Measurements from ENCODE around the gene HSD17B3. TPM values are rescaled to one million over a fixed set of nuclear protein-coding genes. Genes with fewer than 3 reads are reported as not detected.

Gene HSD17B3
- polyA plus RNA-seq, 1 of the 3 experiments (the other 2 are of a cell fraction): 0.51 TPM

DNA sequence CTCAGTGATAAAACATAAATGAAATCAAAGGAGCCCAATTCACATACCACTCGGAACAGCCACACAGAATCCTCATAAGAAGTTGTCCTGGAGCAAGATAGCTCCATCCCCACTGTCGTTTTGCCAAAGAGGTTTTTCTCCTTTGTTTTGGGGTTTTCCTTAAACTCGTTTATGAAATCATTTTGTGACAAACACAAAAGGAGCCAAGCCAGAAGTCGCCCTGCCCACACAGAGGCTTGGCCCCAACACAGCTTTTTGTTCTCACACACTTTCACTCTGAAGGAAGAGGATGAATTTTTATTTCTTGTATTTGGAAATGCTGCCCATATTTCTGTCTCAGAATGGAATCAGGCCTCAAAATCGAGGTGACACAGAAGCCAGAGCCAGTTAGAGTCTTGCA, 113.4 kb downstream of the HSD17B3 start:
- TF ChIP-seq FOSL2 (IDR thresholded peaks at IDR 0.05; ENCODE audit: borderline replicate concordance, low read depth): no peak
- TF ChIP-seq, protein P1, sequence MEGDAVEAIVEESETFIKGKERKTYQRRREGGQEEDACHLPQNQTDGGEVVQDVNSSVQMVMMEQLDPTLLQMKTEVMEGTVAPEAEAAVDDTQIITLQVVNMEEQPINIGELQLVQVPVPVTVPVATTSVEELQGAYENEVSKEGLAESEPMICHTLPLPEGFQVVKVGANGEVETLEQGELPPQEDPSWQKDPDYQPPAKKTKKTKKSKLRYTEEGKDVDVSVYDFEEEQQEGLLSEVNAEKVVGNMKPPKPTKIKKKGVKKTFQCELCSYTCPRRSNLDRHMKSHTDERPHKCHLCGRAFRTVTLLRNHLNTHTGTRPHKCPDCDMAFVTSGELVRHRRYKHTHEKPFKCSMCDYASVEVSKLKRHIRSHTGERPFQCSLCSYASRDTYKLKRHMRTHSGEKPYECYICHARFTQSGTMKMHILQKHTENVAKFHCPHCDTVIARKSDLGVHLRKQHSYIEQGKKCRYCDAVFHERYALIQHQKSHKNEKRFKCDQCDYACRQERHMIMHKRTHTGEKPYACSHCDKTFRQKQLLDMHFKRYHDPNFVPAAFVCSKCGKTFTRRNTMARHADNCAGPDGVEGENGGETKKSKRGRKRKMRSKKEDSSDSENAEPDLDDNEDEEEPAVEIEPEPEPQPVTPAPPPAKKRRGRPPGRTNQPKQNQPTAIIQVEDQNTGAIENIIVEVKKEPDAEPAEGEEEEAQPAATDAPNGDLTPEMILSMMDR (IDR thresholded peaks at IDR 0.05): no peak
- TF ChIP-seq, protein P2, sequence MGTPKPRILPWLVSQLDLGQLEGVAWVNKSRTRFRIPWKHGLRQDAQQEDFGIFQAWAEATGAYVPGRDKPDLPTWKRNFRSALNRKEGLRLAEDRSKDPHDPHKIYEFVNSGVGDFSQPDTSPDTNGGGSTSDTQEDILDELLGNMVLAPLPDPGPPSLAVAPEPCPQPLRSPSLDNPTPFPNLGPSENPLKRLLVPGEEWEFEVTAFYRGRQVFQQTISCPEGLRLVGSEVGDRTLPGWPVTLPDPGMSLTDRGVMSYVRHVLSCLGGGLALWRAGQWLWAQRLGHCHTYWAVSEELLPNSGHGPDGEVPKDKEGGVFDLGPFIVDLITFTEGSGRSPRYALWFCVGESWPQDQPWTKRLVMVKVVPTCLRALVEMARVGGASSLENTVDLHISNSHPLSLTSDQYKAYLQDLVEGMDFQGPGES (IDR thresholded peaks at IDR 0.05; ENCODE audit: low read depth, low read length): no peak
- TF ChIP-seq FOXM1 (IDR thresholded peaks at IDR 0.05; ENCODE audit: low read depth): no peak
- TF ChIP-seq SMC3 (IDR thresholded peaks at IDR 0.05; ENCODE audit: low read depth, low read length): no peak
- TF ChIP-seq, protein P3, sequence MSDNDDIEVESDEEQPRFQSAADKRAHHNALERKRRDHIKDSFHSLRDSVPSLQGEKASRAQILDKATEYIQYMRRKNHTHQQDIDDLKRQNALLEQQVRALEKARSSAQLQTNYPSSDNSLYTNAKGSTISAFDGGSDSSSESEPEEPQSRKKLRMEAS (IDR thresholded peaks at IDR 0.05; ENCODE audit: low read depth): no peak
- TF ChIP-seq NFIC (IDR thresholded peaks at IDR 0.05; ENCODE audit: borderline replicate concordance): no peak
- TF ChIP-seq RAD21 (IDR thresholded peaks at IDR 0.05; ENCODE audit: low read length): no peak
- TF ChIP-seq MEF2A (IDR thresholded peaks at IDR 0.05; ENCODE audit: borderline replicate concordance, low read depth): no peak
- TF ChIP-seq USF1 (IDR thresholded peaks at IDR 0.05; ENCODE audit: borderline replicate concordance, low read depth): no peak
- TF ChIP-seq USF2 (IDR thresholded peaks at IDR 0.05; ENCODE audit: borderline replicate concordance, low read depth, low read length): no peak
- no peak for TF ChIP-seq GATA2 (CRISPR knock-in tag; IDR thresholded peaks at IDR 0.05)
- TF ChIP-seq SIN3A (IDR thresholded peaks at IDR 0.05; ENCODE audit: borderline replicate concordance, low read depth, low read length): no peak
- no peak for TF ChIP-seq RFX5 (IDR thresholded peaks at IDR 0.05; ENCODE audit: low read length)
- TF ChIP-seq PBX3 (IDR thresholded peaks at IDR 0.05): no peak
- TF ChIP-seq EP300 (IDR thresholded peaks at IDR 0.05; ENCODE audit: borderline replicate concordance in 1 of 2, low read depth in 1 of 2, low read length in 1 of 2): no peak
- no peak for TF ChIP-seq NRF1 (IDR thresholded peaks at IDR 0.05; ENCODE audit: low read depth, low read length)
- TF ChIP-seq FOXJ3 (CRISPR knock-in tag; IDR thresholded peaks at IDR 0.05): no peak
- no peak for TF ChIP-seq ELF1 (IDR thresholded peaks at IDR 0.05)
- no peaks in the 10 kb centered on the region for H4K20me1 ChIP-seq (ENCODE audit: insufficient read depth)
- H3K27ac ChIP-seq (ENCODE audit: low read depth in 2 of 2, low read length in 1 of 2): no peak overlapping the region
- H3K27me3 ChIP-seq (ENCODE audit: insufficient read depth): no peaks in the 10 kb centered on the region
- no peak overlapping the region for H3K4me2 ChIP-seq
- WGBS (ENCODE audit: low lambda C conversion rate): 13% methylated on average over 5 of the region's 5 CpGs
- no peak overlapping the region for H3K4me3 ChIP-seq (ENCODE audit: low read depth in 2 of 2, low read length in 1 of 2)
- H3K9ac ChIP-seq: no peak overlapping the region
- no peaks in the 10 kb centered on the region for H3K79me2 ChIP-seq (ENCODE audit: insufficient read depth)
- DNase-seq: no peak
- no peaks in the 10 kb centered on the region for H3F3A ChIP-seq (replicated peaks; ENCODE audit: insufficient read depth)
- H3K36me3 ChIP-seq (replicated peaks in 1 of 2; ENCODE audit: control insufficient read depth in 1 of 2, insufficient read depth in 2 of 2, low read length in 1 of 2): no peaks in the 10 kb centered on the region
- POLR2A ChIA-PET: no interaction called here
- no peak overlapping the region for H2AFZ ChIP-seq (ENCODE audit: low read depth)
- CTCF ChIA-PET: interaction anchor here (1.3 kb wide), 1 partner anchor 29 kb away, joined by 3 read pairs; no protein-coding TSS in a partner anchor
- H3K9me2 ChIP-seq: no peaks in the 10 kb centered on the region
- no peaks in the 10 kb centered on the region for H3K9me3 ChIP-seq
- H3K4me1 ChIP-seq (ENCODE audit: control insufficient read depth in 1 of 2, insufficient read depth in 2 of 2, low read depth in 1 of 2, low read length in 1 of 2): no peaks in the 10 kb centered on the region

All from SK-N-SH (cell line).